PFSK-1 (cell line): ENCODE data around the gene FOXN3.

ENCODE experiments used
- FOXP2 ChIP-seq: optimal IDR thresholded peaks from 2 replicates; pipeline ENCODE3; 2011; ENCODE audit warnings: borderline replicate concordance, control low read depth, inconsistent platforms; ENCODE audit not compliant: insufficient read depth; ENCODE audit errors: extremely low read length, extremely low read depth
- POLR2AphosphoS5 ChIP-seq: IDR thresholded peaks from 2 replicates; pipeline ENCODE4 v1.6.1; 2012; ENCODE audit warnings: low read depth, mild to moderate bottlenecking, control low read depth, low read length, moderate library complexity
- SIN3A ChIP-seq: IDR thresholded peaks from 2 replicates; pipeline ENCODE4 v1.6.1; 2012; ENCODE audit warnings: mild to moderate bottlenecking, low read length, moderate library complexity, borderline replicate concordance; ENCODE audit not compliant: insufficient read depth
- TAF1 ChIP-seq: IDR thresholded peaks from 2 replicates; pipeline ENCODE4 v1.6.1; 2012; ENCODE audit warnings: low read length, control low read depth, borderline replicate concordance; ENCODE audit not compliant: insufficient read depth
- TF ChIP-seq, protein P1 (sequence below), 2 experiments: IDR thresholded peaks; 2 replicates each; pipeline versions ENCODE4 v1.6.1 to v1.8.0; 2011 to 2012; ENCODE audit warnings: low read depth in 2 of 2, low read length in 2 of 2, control low read depth in 1 of 2, inconsistent platforms in 1 of 2, mild to moderate bottlenecking in 1 of 2, moderate library complexity in 1 of 2; ENCODE audit not compliant: insufficient read depth in 1 of 2

The FOXN3 gene

GRCh38 chr14:89440986-89441909 lies 24.2 kb upstream of the FOXN3 start:
- TF ChIP-seq SIN3A, result no peak
- no peak for TF ChIP-seq POLR2AphosphoS5
- no peak for TF ChIP-seq FOXP2
- no peak for TF ChIP-seq TAF1
- TF ChIP-seq, protein P1, sequence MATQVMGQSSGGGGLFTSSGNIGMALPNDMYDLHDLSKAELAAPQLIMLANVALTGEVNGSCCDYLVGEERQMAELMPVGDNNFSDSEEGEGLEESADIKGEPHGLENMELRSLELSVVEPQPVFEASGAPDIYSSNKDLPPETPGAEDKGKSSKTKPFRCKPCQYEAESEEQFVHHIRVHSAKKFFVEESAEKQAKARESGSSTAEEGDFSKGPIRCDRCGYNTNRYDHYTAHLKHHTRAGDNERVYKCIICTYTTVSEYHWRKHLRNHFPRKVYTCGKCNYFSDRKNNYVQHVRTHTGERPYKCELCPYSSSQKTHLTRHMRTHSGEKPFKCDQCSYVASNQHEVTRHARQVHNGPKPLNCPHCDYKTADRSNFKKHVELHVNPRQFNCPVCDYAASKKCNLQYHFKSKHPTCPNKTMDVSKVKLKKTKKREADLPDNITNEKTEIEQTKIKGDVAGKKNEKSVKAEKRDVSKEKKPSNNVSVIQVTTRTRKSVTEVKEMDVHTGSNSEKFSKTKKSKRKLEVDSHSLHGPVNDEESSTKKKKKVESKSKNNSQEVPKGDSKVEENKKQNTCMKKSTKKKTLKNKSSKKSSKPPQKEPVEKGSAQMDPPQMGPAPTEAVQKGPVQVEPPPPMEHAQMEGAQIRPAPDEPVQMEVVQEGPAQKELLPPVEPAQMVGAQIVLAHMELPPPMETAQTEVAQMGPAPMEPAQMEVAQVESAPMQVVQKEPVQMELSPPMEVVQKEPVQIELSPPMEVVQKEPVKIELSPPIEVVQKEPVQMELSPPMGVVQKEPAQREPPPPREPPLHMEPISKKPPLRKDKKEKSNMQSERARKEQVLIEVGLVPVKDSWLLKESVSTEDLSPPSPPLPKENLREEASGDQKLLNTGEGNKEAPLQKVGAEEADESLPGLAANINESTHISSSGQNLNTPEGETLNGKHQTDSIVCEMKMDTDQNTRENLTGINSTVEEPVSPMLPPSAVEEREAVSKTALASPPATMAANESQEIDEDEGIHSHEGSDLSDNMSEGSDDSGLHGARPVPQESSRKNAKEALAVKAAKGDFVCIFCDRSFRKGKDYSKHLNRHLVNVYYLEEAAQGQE (IDR thresholded peaks at IDR 0.05; ENCODE audit: insufficient read depth in 1 of 2, low read depth in 2 of 2, low read length in 2 of 2), result no peak

DNA sequence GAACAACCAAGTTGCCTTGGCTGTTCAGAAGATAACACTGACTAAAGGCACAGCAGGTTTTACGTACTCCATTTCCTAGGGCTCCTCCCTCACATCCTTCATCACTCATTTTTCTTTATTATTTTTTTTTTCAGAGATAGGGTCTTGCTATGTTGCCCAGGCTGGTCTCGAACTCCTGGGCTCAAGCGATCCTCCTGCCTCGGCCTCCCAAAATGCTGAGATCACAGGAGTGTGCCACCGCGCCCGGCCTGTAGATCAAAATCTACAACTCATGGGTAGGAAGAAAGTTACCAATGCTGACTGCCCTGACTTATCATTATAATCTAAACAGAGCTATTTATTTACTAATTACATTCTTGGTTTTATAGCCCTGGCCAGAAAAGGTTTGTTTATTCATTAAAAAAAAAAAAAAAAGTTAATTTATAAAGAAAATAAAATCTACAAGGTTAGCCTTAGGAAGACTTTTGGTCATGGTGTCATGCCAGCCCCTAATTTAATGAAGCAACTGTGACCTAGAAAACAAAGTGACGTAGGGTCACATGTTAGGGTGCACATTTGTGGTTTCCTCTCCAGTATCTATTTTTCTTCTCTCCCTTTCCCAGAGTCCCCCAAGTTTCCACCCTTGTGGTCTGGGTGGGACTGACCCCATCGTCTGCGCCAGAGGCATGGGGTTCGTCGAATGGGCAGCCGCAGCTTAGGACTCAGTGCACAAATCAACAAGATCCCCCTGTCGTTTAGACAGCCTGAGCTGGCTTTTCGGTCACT lies 19.0 kb upstream of the FOXN3 start:
- no peak for TF ChIP-seq POLR2AphosphoS5
- TF ChIP-seq TAF1, result no peak
- TF ChIP-seq FOXP2, result no peak
- no peak for TF ChIP-seq SIN3A
- TF ChIP-seq, protein P1 (IDR thresholded peaks at IDR 0.05; ENCODE audit: insufficient read depth in 1 of 2, low read depth in 2 of 2, low read length in 2 of 2), result no peak

- no peak for TF ChIP-seq TAF1
- no peak for TF ChIP-seq SIN3A
- no peak for TF ChIP-seq FOXP2
- no peak for TF ChIP-seq POLR2AphosphoS5
- TF ChIP-seq, protein P1 (IDR thresholded peaks at IDR 0.05; ENCODE audit: insufficient read depth in 1 of 2, low read depth in 2 of 2, low read length in 2 of 2), result no peak
These were observed 18.5 kb upstream of the FOXN3 start for GRCh38 chr14:89435492-89435891.

GRCh38 chr14:89432226-89432625 lies 15.2 kb upstream of the FOXN3 start:
- TF ChIP-seq, protein P1 (IDR thresholded peaks at IDR 0.05; ENCODE audit: insufficient read depth in 1 of 2, low read depth in 2 of 2, low read length in 2 of 2), result no peak
- TF ChIP-seq FOXP2 (no peak), POLR2AphosphoS5 (no peak), SIN3A (no peak), TAF1 (no peak)
